IMR-90 (cell line): ENCODE measurements around the gene ITM2C. TPM values are rescaled to one million over a fixed set of nuclear protein-coding genes. Genes with fewer than 3 reads are reported as not detected.

ENCODE experiments used
- ATAC-seq: fragments of 200-7000 bp; cut with Tn5 transposase; 2 replicates; pipeline ENCODE4 v1.9.1; 2020; ENCODE audit warnings: low read depth, mild to moderate bottlenecking, moderate library complexity
- BruUV-seq: library from RNA; stranded (reverse); fragments of 400-500 nt; replicated peaks from 2 replicates; lab custom pipeline; 2021; lab: Mats Ljungman, UMichigan
- CTCF ChIA-PET: fragments of 300-600 bp; formaldehyde crosslinking; extraction: SDS; loops from one replicate; lab custom pipeline; 2021; ENCODE audit warnings: antibody characterized with exemption; lab: Yijun Ruan, JAX
- POLR2A ChIA-PET: fragments of 300-600 bp; sonication (Branson Sonifier 250); formaldehyde crosslinking; loops from one replicate; lab custom pipeline; 2022; ENCODE audit warnings: antibody characterized with exemption; ENCODE audit not compliant: unreplicated experiment; lab: Charles Lee
- DNase-seq: peaks from one replicate; pipeline ENCODE4 v3.0.0; 2013
- H2AFZ ChIP-seq: replicated peaks from 2 replicates; pipeline ENCODE3; 2013; ENCODE audit warnings: low read length, mild to moderate bottlenecking; ENCODE audit not compliant: poor library complexity
- H2AK5ac ChIP-seq: 2 replicates; pipeline ENCODE4 v1.6.1; 2013; ENCODE audit warnings: low read depth, low read length, inconsistent platforms
- H2AK9ac ChIP-seq: replicated peaks from 2 replicates; pipeline ENCODE3; 2013; ENCODE audit warnings: mild to moderate bottlenecking, low read depth, low read length, moderate library complexity; ENCODE audit not compliant: poor library complexity
- H2BK120ac ChIP-seq: 2 replicates; pipeline ENCODE4 v1.6.1; 2013; ENCODE audit warnings: low read depth, low read length, inconsistent platforms
- H2BK15ac ChIP-seq: 3 replicates; pipeline ENCODE4 v1.6.1; 2013; ENCODE audit warnings: low read depth, low read length, inconsistent platforms
- H2BK20ac ChIP-seq: 2 replicates; pipeline ENCODE4 v1.6.1; 2013; ENCODE audit warnings: low read depth, mild to moderate bottlenecking, inconsistent platforms, low read length, moderate library complexity
- H2BK5ac ChIP-seq: 2 replicates; pipeline ENCODE4 v1.6.1; 2013; ENCODE audit warnings: mild to moderate bottlenecking, low read depth, low read length, inconsistent platforms; ENCODE audit not compliant: poor library complexity, severe bottlenecking
- H3K14ac ChIP-seq: replicated peaks from 2 replicates; pipeline ENCODE4 v1.6.1; 2013; ENCODE audit warnings: low read depth, low read length, inconsistent platforms
- H3K18ac ChIP-seq: 2 replicates; pipeline ENCODE4 v1.6.1; 2013; ENCODE audit warnings: low read depth, low read length, control low read depth
- H3K23ac ChIP-seq: 2 replicates; pipeline ENCODE4 v1.6.1; 2013; ENCODE audit warnings: low read depth, low read length, inconsistent platforms
- H3K27ac ChIP-seq: 2 replicates; pipeline ENCODE4 v1.5.1; 2013; ENCODE audit warnings: mild to moderate bottlenecking, control low read depth, low read length; ENCODE audit not compliant: insufficient read depth
- H3K27me3 ChIP-seq: 2 replicates; pipeline ENCODE4 v1.6.1; 2013; ENCODE audit warnings: low read length; ENCODE audit not compliant: control insufficient read depth, insufficient read depth
- H3K36me3 ChIP-seq: 2 replicates; pipeline ENCODE4 v1.6.1; 2013; ENCODE audit warnings: low read length, mixed read lengths; ENCODE audit not compliant: control insufficient read depth, insufficient read depth
- H3K4ac ChIP-seq: 2 replicates; pipeline ENCODE4 v1.6.1; 2013; ENCODE audit warnings: low read depth, low read length, inconsistent platforms
- H3K4me1 ChIP-seq: 2 replicates; pipeline ENCODE4 v1.6.1; 2013; ENCODE audit warnings: low read length, mixed read lengths; ENCODE audit not compliant: control insufficient read depth, insufficient read depth
- H3K4me2 ChIP-seq: 2 replicates; pipeline ENCODE4 v1.6.1; 2013; ENCODE audit warnings: low read depth, mild to moderate bottlenecking, control low read depth, low read length, moderate library complexity
- H3K4me3 ChIP-seq: 2 replicates; pipeline ENCODE4 v1.5.1; 2013; ENCODE audit warnings: low read depth, mild to moderate bottlenecking, control low read depth, low read length, moderate library complexity; ENCODE audit not compliant: insufficient read depth
- H3K56ac ChIP-seq: 2 replicates; pipeline ENCODE4 v1.6.1; 2013; ENCODE audit warnings: low read length, inconsistent platforms; ENCODE audit not compliant: insufficient read depth; ENCODE audit errors: extremely low read depth
- H3K79me1 ChIP-seq, 2 experiments: 2 replicates each; pipeline ENCODE4 v1.6.1; 2013; ENCODE audit warnings: low read length in 2 of 2, inconsistent platforms in 1 of 2, low read depth in 1 of 2
- H3K9ac ChIP-seq: 2 replicates; pipeline ENCODE4 v1.6.1; 2013; ENCODE audit warnings: low read depth, low read length, control low read depth
- H3K9me1 ChIP-seq: 2 replicates; pipeline ENCODE4 v1.6.1; 2013; ENCODE audit warnings: low read length, inconsistent platforms; ENCODE audit not compliant: insufficient read depth
- H3K9me3 ChIP-seq: 2 replicates; pipeline ENCODE4 v1.6.1; 2013; ENCODE audit warnings: low read length; ENCODE audit not compliant: control insufficient read depth, insufficient read depth
- H4K20me1 ChIP-seq: 2 replicates; pipeline ENCODE4 v1.6.1; 2013; ENCODE audit warnings: low read length, inconsistent platforms; ENCODE audit not compliant: insufficient read depth
- H4K5ac ChIP-seq: 2 replicates; pipeline ENCODE4 v1.6.1; 2013; ENCODE audit warnings: mild to moderate bottlenecking, low read depth, low read length, control low read depth
- H4K8ac ChIP-seq, 2 experiments: 2 replicates each; pipeline ENCODE4 v1.6.1; 2013; ENCODE audit warnings: low read depth in 2 of 2, low read length in 2 of 2, control low read depth in 1 of 2, inconsistent platforms in 1 of 2
- H4K91ac ChIP-seq: 2 replicates; pipeline ENCODE4 v1.6.1; 2013; ENCODE audit warnings: low read depth, low read length, inconsistent platforms; ENCODE audit not compliant: insufficient read depth
- BHLHE40 ChIP-seq: fragments of 150-350 bp; IDR thresholded peaks from 2 replicates; pipeline ENCODE4 v1.6.1; 2016; ENCODE audit warnings: mild to moderate bottlenecking, low read depth, low read length
- CEBPB ChIP-seq: IDR thresholded peaks from 2 replicates; pipeline ENCODE4 v1.6.1; 2012; ENCODE audit warnings: low read depth, low read length, improper control_type of control experiment
- CHD1 ChIP-seq: IDR thresholded peaks from 2 replicates; pipeline ENCODE4 v1.6.1; 2012; ENCODE audit warnings: low read depth, low read length, improper control_type of control experiment
- CTCF ChIP-seq: conservative IDR thresholded peaks from 2 replicates; pipeline ENCODE4 v1.5.1; 2012; ENCODE audit warnings: mild to moderate bottlenecking, low read depth, low read length, improper control_type of control experiment
- ELK1 ChIP-seq: fragments of 150-350 bp; IDR thresholded peaks from 2 replicates; pipeline ENCODE4 v1.6.1; 2016; ENCODE audit warnings: low read depth, mild to moderate bottlenecking, low read length, moderate library complexity, borderline replicate concordance
- FOS ChIP-seq: fragments of 150-350 bp; IDR thresholded peaks from 2 replicates; pipeline ENCODE4 v1.6.1; 2016; ENCODE audit warnings: low read depth, low read length
- MAFK ChIP-seq: IDR thresholded peaks from 2 replicates; pipeline ENCODE4 v1.6.1; 2012; ENCODE audit warnings: low read depth, low read length, improper control_type of control experiment
- MAZ ChIP-seq: IDR thresholded peaks from 2 replicates; pipeline ENCODE4 v1.6.1; 2012; ENCODE audit warnings: low read depth, mild to moderate bottlenecking, low read length, improper control_type of control experiment, moderate library complexity, borderline replicate concordance
- MXI1 ChIP-seq: IDR thresholded peaks from 2 replicates; pipeline ENCODE4 v1.6.1; 2012; ENCODE audit warnings: low read depth, mild to moderate bottlenecking, low read length, moderate library complexity, borderline replicate concordance
- NFE2L2 ChIP-seq: fragments of 150-350 bp; IDR thresholded peaks from 2 replicates; pipeline ENCODE4 v1.6.1; 2016; ENCODE audit warnings: low read depth, mild to moderate bottlenecking, low read length
- POLR2A ChIP-seq: IDR thresholded peaks from 2 replicates; pipeline ENCODE4 v1.6.1; 2012; ENCODE audit warnings: mild to moderate bottlenecking, low read depth, low read length
- RAD21 ChIP-seq: IDR thresholded peaks from 2 replicates; pipeline ENCODE4 v1.6.1; 2012; ENCODE audit warnings: low read length, improper control_type of control experiment
- RCOR1 ChIP-seq: IDR thresholded peaks from 2 replicates; pipeline ENCODE4 v1.6.1; 2012; ENCODE audit warnings: mild to moderate bottlenecking, low read length, improper control_type of control experiment; ENCODE audit not compliant: insufficient replicate concordance
- RFX5 ChIP-seq: IDR thresholded peaks from 2 replicates; pipeline ENCODE4 v1.8.0; 2012; ENCODE audit warnings: low read depth, mild to moderate bottlenecking, low read length, moderate library complexity
- USF2 ChIP-seq: fragments of 150-350 bp; IDR thresholded peaks from 2 replicates; pipeline ENCODE4 v1.6.1; 2017; ENCODE audit warnings: mild to moderate bottlenecking, antibody characterized with exemption, low read length, low read depth
- WGBS, 2 experiments: methylation state at CpG; one replicate each; pipeline versions ENCODE4 v1.1.5 to v1.1.7; 2013; ENCODE audit warnings: missing lambda C conversion rate in 2 of 2; ENCODE audit not compliant: insufficient read length in 1 of 2; ENCODE audit errors: extremely low coverage in 2 of 2; 5-methylcytosine and 5-hydroxymethylcytosine counted together
- dilution Hi-C: fragments of 300-500 bp; cut with HindIII; formaldehyde crosslinking; loops from one replicate; pipeline ENCODE4 v1.14.3; 2018; ENCODE audit warnings: low sequenced_read_pairs; ENCODE audit not compliant: unreplicated experiment
- in situ Hi-C: fragments of 300-500 bp; cut with MboI; formaldehyde crosslinking; loops from 3 replicates; pipeline ENCODE4 v1.14.3; 2019; ENCODE audit warnings: low sequenced_read_pairs, inconsistent platforms, mixed read lengths
- intact Hi-C: fragments of 100-400 bp; cut with micrococcal nuclease; formaldehyde crosslinking; loops from 2 replicates; pipeline ENCODE4 v1.10.0; 2022
- polyA plus RNA-seq, 3 experiments: library from polyadenylated mRNA; depleted of rRNA; stranded (reverse); fragments of >200 nt; gene quantifications; 2 replicates each; pipeline ENCODE4 v1.2.3, GENCODE V29; 2012; ENCODE audit warnings: low replicate concordance in 1 of 3
- total RNA-seq: library from RNA; depleted of rRNA; stranded (reverse); fragments of >200 nt; gene quantifications from 2 replicates; pipeline ENCODE4 v1.2.3, GENCODE V29; 2012

Gene ITM2C
- total and polyA plus RNA-seq, 2 of the 4 experiments (the other 2 are of a cell fraction): 46.8 to 274 TPM

- H3K27ac ChIP-seq: peak overlapping the region; percentile 12; the same call in 1 of the 2 replicates
- intact Hi-C loops: loop anchor here (10.0 kb wide), 1 partner anchor 546 kb away; no protein-coding TSS in a partner anchor
- TF ChIP-seq MXI1: no peak
- peak; percentile 78 for TF ChIP-seq FOS
- TF ChIP-seq ELK1: no peak
- TF ChIP-seq CHD1: no peak
- TF ChIP-seq USF2: no peak
- TF ChIP-seq NFE2L2: peak; percentile 78; the same call in 1 of the 2 replicates
- peak; percentile 46; the same call in 1 of the 2 replicates for TF ChIP-seq MAZ
- TF ChIP-seq CTCF: no peak
- TF ChIP-seq CEBPB: peak; percentile 46; the same call in 1 of the 2 replicates
- TF ChIP-seq RAD21: no peak
- TF ChIP-seq MAFK: no peak; the same call in 1 of the 2 replicates
- no peak for TF ChIP-seq POLR2A
- TF ChIP-seq RCOR1: peak; percentile 91
- no peak for TF ChIP-seq RFX5
- TF ChIP-seq BHLHE40: peak; percentile 79
These were observed 44.0 kb downstream of the ITM2C start for GRCh38 chr2:230908595-230909191.

More at GRCh38 chr2:230908595-230909191, 44.0 kb downstream of the ITM2C start:
- CTCF ChIA-PET: no interaction called here
- Histone ChIP-seq H3K9me1 (peaks cover 14% of the 10 kb centered on the region), H4K5ac (no peak overlapping the region), H2BK20ac (peak overlapping the region; percentile 60), H3K36me3 (no peaks in the 10 kb centered on the region), H4K8ac (peak overlapping the region in 1 of 2 experiments; percentile 74; a peak in 2 of 4 replicates), H3K9ac (no peak overlapping the region), H3K23ac (no peak overlapping the region), H2AFZ (peak overlapping the region; percentile 84), H2BK120ac (peak overlapping the region; percentile 80), H4K20me1 (no peaks in the 10 kb centered on the region), H4K91ac (peak overlapping the region; percentile 72), H3K4me1 (peaks cover 6% of the 10 kb centered on the region), H3K4me2 (no peak overlapping the region), H2BK5ac (peak overlapping the region; percentile 50), H2AK9ac (peak overlapping the region; percentile 80), H3K4me3 (no peak overlapping the region), H3K18ac (no peak overlapping the region), H3K14ac (peak overlapping the region; percentile 75), H3K9me3 (no peaks in the 10 kb centered on the region), H2AK5ac (peak overlapping the region; percentile 96), H3K79me1 (no peaks in the 10 kb centered on the region), H3K56ac (no peak overlapping the region), H3K27me3 (peaks cover 3% of the 10 kb centered on the region; the same call in 1 of the 2 replicates), H3K4ac (peak overlapping the region; percentile 90), H2BK15ac (peak overlapping the region; percentile 95; the same call in 2 of the 3 replicates)
- POLR2A ChIA-PET: no interaction called here
- BruUV-seq: no TSS peak
- WGBS, 2 experiments: 5% methylated on average over 6 of the region's 10 CpGs; no CpG with 5 or more reads in 1 of the 2 experiments
- in situ Hi-C loops: no loop called here
- ATAC-seq (peak; percentile 94), DNase-seq (peak; percentile 93)
- dilution Hi-C loops: no loop called here
